HG03378 (cell line): Measurements from ENCODE around the gene PDZD4.
"Not testable (repeated sequence)": the region's sequence is repeated elsewhere in the genome, so short reads cannot be mapped to it uniquely, and the experiment has no call there.

Source experiments
- ATAC-seq: cut with Tn5 transposase; IDR thresholded peaks from one replicate; pipeline ENCODE4 v1.9.1; 2021; ENCODE audit warnings: mild to moderate bottlenecking, moderate library complexity; ENCODE audit not compliant: unreplicated experiment

The PDZD4 gene

DNA sequence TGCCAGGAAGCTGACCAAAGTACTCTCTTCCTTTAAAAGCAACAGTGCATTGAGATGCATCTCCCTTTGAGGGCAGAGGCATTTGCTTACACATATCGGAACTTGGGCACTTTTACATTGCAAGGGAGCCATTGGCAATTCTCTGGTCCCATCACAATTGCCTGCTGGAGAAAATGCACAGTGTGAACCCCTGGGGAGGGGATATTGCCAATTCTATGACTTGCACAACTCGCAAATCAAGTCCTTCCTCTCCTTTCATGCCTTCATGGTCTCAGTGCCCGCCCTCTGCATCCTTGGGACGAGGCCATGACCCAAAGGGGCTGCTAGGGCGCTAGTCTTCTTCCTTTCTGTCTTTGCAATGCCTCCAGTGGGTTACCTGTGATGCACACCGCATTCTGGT is 14.9 kb upstream of the PDZD4 start:
- ATAC-seq, result no peak

DNA sequence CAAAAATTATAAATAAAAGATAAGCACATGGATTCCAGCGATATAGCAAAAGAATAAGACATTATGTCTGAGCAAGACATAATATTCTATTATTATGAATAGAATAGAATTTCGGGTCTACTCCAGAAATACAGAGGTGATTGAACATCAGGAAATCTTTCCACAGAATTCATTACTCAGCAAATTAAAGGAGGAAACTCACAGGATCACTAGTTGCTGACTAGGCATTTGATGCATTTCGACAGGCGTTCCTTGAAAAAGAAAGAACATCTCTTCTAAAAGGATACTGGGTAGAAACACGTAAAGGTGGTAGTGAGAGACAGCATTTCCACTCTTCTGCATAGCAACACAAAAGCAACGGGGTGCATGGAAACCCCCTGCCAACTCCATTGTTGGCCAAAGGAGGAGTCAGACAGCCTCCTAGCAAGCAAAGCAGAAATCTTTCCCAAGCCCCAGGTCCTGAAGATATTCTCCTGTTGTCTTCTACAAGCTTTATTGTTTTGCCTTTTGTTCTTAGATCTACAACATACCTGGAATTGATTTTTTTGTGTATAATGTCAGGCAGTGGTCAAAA is 14.3 kb upstream of the PDZD4 start:
- no peak for ATAC-seq

DNA sequence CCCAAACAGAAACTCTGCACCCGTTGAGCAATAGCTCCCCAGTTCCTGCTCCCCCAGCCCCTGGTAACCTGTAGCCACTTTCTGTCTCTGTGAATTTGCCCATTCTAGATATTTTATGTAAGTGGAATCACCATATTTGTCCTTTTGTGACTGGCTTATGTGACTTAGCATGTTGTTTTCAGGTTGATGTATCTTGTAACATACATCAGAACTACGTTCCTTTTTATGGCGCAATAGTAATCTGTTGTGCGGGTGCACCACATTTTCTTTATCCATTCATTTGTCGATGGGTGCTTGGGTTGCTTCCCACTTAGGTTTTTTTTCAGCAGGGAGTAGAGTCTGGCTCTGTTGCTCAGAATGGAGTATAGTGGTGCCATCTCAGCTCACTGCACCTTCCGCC is 6.6 kb upstream of the PDZD4 start:
- ATAC-seq, result no peak

DNA sequence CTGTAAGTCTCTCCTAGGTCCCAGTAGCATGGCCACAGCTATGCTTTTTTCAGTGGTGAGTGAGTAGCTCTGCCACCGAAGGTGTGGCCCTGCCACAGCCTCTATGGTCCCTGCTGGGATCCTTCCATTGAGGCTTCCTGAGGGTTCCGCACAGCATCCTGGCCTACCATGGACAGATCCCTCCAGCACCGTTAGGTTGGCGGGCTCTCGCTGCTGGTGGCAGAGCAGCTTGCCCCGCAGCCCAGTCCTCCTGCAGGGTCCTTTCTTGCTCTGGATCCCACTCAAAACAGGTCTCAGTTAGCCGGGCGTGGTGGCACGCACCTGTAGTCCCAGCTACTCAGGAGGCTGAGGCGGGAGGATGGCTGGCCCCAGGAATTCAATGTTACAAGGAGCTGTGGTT is 2.4 kb upstream of the PDZD4 start:
- no peak for ATAC-seq

DNA sequence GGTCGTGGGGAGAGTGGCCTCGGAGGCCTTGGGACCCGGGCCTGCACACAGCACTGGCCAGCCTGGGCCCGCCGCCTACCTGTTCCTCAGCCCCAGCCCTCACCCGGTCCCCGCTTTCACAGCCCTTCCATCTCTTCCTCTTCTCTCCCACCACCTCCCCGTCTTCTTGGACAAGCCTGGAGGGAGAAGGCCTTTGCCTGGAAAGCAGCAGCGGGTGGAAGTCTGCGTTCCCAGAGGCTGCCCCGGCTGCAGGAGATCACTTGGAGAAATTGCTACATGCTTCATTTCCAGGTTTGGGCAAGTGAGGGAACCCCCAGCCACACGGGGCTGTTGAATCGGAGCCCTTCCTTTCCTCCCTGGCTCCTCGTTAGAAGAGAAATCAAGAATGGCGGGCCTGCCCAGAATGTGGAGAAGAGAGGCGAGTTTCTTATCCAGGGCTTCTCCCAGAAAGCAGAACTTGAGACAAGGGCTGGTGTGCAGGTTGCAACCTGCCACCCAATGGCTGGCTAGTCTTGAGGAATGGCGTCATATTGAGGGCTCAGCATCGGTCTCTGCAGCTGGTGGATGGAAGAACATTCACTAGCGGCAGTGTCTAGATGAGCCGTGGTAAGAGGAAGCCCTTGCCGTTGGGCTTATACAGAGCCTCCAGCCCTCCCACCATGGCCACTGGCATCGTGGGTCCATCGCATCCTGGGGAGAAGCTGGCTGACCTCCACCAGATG is 1.2 kb upstream of the PDZD4 start:
- ATAC-seq, result no peak

DNA sequence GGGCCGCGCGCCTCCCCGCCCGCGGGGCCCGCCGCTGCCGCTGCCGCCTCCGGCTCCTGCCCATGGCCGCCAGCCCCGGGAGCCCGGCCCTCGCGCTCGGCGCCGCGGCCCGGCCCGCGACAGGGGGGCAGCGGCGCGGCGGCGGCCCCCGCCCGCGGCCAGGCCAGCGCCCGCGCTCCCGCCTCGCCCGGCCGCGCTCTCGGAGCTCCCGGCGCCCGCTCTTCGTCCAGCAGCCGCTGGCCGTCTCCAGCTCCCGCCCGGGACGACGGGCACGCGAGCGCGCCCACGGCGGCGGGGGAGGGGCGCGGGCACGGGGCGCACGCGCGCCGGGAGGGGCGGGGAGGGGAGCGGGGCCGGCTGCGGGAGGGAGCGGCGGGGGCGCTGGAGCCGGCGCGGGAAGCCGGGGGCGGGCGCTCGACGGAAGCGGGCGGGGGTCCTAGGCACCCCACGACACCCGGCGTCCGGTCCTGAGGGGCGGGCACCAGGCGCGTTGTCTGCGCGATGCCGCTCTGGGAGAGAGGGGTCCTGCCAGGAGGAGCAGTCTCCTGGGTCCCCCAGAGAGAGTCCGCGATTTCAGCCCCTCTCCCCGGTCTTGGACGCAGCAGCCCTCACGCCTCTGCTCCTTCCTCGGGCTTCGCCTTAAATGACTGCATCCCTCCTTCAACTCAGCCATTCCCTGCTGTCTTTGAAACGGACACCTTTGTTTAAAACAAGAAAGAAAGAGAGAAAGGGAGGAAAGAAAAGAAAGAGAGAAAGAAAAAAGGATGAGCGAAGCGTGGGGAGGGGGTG is 490 bp upstream of the PDZD4 start:
- no peak for ATAC-seq

DNA sequence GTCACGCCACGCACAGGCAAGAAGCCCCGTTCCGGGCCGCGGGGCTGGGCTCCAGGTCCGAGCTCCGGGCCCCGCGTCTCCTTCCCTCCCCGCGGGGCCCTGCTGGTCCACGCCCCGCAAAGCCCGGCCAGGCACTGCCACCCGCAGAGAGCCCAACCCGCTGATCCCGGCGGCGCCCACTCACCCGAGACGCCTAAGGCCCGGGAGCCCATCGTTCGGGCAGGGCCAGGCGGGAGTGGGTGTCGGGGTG is 870 bp downstream of the PDZD4 start:
- no peak for ATAC-seq

DNA sequence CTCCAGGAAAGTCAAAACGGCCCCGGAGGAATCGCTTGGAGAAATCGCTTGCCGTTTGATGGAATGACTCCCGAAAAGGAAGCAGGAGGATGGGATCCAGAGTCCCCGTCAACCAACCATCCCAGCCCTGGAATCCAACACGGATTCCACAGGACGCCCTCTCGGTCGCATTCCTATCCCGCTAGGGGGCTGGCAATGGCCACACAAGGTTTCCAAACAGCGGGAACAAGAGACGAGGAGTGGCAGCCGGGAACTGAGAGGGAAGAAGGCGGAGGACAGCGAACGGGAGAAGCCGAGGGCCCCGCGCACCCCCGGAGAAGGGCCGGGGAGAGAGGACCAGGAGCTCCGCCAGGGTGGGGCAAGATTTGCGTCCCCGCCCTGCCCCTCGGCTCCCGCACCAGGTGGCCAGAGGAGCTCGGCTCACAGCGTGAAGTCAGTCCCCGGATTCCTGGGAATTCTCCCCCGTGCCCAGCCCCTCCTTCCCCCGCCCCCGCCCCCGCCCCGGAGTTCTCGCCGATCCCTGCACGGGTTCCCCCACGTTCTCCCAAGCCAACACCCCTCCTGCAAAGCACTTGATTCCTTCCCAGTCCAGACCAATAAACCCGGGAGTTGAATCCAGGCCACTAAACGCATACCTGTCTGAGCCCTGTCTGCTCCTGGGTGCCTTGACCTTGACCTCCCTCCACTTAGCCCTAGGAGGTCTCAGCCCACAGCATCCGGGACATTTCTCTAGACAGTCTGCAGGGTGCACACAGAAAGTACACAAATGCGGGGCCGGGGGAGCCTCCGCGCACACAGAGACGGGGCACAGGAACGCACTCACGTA is 1.4 kb downstream of the PDZD4 start:
- no peak for ATAC-seq

DNA sequence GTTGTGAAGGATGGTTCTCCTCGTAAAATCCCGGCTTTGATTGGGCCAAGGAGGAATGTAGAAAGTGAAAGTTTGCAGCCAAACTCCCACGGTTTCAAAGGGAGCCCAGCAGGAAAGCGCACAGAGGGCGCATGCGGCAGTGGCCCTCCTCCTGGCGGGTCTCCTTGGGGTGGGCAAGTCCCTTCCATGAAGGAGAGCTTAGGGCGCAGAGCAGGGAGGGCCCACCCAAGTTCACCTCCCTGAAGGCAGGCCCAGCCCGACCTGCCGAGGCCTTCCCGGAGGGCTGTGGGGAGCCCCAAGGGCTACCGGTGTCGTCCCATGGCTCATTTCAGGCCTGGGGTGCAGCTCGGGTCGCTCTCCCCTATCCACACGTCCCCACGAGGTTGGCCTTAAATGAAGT is 2.0 kb downstream of the PDZD4 start:
- ATAC-seq, result no peak

DNA sequence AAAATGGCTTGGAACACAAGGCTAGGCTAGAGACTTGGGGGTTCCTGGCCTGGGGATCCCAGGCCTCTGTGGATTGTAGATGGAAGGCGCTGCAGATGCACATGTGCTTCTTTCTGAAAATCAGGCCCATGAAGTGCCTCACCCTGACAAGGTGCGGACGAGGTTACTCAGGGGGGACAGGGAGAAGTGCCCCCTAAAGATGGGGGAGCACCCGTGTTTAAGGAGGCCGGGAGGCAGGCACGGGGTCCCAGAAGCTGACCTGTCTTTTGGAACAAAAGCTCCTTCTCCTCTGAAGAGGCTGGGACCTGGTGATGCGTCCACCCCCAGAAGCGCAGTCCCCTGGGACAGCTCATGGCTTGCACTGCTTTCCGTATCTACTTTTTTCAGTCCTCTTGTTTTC is 2.4 kb downstream of the PDZD4 start:
- no peak for ATAC-seq

DNA sequence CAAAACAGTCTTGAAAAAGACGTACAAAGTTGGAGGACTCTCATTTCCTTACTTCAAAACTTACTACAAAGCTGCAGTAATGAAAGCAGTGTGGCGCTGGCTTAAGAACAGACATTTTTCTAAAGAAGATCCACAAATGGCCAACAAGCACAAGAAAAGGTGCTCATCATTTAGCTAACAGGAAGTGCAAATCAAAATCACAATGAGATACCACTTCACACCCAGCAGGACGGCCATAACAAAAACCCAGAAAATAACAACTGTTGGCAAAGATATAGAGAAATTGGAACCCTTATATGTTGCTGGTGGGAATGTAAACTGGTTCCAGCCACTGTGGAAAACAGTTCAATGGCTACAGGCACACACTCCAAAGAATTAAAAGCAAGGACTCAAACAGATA is 3.3 kb downstream of the PDZD4 start:
- no peak for ATAC-seq

DNA sequence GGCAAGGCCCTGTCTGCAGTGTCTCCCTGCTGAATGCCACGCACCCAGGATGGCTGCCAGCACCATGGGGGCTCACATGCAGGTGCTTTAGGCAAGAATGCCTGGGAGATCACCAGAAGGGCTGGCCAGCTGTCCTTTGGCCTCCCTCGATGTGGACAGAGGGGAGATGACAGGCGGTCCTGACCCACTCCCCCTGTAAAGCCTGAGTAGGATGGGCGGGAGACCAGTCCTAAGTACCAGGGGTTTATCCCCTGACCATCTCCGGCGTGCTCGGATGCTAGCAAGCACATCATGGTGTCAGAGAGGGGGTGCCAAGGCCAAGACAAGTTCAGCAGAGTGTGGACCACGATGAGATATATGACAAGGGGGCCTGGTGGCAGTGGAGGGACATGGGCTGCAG is 5.3 kb downstream of the PDZD4 start:
- no peak for ATAC-seq

DNA sequence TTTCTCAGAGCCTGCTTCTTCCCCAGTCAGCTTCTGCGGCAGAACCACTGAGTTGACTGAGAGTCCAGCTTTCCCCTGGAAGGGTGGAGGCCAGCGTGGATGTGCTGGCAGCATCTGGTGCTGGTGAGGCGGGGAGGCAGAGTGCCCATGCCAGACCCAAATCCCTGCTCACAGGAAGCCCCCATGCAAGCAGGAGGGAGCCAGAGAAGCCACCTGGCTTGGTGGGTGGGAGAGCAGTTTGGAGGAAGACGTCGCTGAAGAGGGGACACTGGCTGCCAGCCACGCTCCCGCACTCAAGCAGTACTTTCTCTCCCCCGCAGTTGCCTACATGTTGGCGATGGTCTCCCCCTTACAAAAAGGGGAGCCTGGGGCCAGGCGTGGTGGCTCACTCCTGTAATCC is 6.0 kb downstream of the PDZD4 start:
- no peak for ATAC-seq

DNA sequence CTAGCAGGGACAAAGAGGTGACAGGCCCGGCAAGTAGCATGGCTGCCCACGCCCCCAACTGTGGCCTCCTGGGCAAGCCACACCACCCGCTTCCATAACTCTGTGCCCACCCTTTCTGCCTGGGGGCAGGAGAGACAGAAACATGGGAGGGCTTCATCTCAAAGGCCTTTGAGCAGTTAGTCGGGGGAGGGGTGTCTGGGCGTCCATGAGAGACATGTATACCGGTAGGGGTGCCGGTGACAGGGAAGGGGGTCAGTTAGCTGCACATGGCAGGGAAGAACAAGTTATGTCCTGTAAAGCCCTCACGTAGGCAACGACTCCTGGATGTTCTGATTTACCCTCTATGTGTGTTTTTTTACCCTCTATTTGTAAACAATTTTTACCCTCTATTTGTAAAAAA is 9.3 kb downstream of the PDZD4 start:
- no peak for ATAC-seq

DNA sequence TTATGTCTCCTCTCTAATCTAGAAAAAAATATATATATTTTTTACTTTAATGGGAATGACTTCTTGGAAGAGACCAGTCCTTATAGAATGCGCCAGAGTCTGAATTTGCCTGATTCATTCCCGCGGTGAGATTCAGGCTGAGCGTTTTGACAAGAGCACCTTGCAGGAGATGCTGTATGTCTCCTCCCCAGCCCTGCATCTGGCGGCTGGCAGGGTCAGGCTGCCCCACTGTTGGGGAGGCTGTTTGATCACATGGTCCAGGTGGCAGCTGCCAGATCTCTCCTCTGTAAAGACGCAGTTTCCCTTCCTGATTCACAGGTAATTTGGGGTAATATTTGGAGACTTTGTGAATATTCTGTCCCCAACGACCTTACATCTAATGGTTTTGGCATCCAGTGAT is 9.7 kb downstream of the PDZD4 start:
- ATAC-seq, result no peak

DNA sequence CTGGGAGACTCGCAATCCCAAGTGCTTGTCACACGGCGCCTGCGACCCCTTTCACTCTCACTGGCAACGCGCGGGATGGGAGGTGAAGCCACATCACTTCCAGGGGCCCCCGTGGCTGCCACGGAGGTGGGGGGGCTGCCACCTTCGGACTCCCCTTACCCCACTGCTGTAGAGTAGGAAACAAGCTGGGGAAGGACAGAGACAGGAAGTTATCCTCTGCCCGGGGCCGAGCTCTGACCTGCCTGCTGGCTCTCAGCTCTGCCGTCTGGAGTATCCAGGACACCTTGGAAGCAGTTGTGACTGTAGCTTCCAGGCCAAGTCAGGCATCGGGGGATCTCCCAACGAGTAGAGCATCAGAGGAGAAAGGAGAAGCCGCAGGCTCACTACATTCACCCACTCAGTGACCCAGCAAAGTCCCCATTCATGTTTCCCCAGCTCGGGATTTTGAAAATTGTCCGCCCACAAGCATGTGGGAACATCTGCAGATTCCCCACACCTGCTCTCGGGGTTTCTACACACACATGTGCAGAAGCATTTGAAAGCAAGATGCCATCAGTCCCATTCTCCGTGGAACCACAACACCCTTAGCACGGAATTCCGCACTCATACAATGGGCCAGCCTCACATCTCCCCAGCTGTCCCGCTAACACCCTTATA is 10.8 kb downstream of the PDZD4 start:
- no peak for ATAC-seq

DNA sequence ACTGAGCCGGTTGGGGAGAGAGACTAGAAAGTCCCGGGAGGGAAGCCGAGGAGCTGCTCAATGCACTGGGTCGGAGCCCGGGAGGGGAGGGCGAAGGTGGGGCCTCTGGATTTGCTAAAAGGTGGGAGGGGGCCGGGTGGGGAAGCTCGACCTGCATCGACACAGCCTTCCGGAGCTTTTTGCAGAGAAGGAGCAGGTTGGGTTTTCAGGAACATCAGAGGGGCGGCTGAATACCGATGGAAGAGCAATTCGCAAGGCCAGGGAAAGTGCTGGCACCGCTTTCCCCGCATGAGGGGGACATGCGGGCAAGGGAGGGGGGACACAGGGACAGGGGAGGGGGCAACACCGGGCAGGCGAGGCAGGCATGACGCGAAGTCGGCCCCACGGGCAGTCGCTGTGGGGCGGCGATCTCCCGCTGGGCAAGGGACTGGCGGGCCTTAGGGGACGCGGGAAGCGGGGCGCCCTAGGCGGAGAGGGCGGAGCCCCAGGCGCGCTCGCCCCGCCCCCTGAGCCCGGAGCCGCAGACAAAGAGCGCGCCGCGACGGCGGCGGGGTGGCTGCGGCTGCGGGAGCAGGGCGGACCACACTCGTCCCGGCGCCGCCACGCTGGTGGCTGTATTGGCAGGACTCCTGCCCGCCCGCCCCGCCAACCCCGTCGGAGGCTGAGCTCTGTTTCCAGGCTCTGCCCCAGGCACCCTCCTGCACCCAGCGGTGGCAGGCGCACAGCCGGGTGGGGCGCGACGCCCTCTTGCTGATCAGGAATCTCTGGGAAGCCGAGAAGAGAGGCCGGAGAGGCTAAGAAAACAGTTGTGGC is 11.6 kb downstream of the PDZD4 start:
- ATAC-seq, result no peak

DNA sequence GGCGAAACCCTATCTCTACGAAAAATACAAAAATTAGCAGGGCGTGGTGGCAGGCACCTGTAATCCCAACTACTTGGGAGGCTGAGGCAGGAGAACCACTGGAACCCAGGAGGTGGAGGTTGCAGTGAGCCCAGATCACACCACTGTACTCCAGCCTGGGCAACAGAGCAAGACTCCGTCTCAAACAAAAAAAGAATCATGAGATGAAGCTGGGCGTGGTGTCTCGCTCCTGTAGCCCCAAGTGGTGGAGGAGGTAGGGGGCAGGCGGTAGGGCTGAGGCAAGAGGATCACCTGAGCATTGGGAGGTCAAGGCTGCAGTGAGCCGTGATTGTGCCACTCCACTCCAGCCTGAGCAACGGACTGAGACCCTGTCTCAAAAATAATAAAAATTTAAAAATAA is 12.3 kb downstream of the PDZD4 start:
- ATAC-seq, result not testable (repeated sequence)

DNA sequence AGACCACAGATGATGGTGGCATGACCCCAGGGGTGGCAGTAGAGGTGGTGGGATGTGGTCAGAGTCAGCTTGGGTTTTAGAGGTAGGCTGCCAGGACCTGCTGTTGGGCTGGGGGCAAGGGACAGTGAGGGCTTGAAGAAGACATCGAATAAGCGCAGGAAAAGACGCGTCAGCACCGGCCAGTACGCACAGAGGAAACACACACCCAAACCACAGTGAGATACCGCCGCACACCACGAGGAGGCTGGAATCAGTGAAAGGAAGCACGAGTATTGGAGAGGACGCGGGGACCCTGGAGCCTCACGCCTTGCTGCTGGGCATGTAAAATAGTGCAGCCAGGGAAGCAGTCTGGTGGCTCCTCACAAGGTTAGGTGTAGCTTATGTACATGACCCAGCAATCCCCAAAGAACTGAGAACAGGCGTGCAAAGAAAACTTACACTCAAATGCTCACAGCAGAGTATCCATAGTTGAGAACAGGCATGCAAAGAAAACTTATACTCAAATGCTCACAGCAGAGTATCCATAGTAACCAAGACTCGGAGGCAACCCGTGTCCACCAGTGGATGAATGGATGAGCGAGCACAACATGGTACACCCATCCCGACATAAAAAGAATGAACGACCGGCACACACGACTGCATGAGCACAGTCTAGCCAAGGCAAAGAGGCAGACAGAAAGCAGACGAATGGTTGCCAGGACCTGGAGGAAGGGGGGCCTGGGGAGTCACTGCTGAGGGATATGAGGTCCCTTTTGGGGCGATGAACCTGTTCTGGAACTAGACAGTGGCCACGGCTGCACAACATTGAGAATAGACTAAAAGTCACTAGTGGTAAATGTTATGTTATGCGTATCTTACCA is 13.3 kb downstream of the PDZD4 start:
- no peak for ATAC-seq
